ENCODE data around the gene AGRP.

The AGRP gene

DNA sequence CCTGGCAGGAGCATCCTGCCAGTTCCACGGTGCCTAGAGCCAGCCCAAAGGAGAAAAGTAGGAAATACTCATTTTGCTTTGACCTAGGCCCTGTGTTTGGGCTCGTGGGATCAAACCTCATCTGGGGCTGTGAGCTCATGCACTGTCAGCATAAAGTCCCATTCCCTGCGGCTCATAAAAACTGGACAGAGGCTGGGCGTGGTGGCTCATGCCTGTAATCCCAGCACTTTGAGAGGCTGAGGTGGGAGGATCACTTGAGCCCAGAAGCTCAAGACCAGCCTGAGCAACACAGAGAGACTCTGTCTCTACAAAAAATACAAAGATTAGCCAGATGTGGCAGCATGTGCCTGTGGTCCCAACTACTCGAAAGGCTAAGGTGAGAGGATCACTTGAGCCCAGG lies 20.3 kb downstream of the AGRP start:
- DNase-seq: no peak

DNA sequence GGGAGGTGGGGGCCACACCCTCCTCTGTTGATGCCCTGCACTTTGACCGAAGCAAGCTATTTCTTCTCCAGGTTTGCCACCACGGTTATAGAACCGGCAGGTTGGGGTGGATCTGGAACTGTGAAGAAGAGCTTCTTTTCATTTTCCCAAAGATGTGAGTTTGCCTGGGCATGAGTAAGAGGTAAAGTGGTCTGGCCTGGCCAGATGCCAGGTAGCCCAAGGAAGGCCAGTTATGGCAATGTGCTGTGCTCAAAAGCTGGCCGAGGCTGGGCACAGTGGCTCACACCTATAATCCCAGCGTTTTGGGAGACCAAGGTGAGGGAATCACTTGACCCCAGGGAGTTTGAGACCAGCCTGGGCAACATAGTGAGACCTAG lies 21.1 kb downstream of the AGRP start:
- no peak for DNase-seq

DNA sequence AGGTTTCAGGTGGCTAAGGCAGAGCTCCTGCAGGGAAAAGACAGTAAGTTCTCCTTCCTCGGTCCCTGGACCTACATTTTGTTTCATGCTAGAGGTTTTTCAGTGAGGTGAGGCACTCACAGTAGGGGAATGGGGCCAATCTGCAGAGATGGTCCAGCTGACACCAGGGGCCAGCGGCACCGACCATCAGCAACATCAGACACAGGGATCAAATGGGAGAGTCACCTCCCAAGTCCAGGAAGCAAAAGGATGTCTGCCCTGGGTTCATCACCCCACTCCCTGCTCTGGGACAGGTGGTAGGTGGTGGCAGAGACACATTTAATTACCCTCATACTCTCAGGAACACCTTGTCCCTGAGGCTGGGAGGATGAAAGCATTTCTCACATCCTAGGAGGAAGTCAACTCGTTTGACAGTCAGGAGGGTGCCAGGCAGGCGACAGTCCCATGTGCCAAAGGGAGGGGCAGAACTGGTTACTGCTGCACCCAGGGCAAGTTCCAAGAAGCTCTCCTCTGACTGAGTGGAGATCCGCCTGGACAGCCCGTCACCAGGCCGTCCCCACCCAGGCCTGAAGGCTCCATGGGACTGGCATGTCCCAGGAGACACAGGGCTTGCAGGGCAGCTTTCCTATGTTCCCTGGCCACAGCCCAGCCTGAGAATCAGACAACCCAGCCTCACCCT lies 21.6 kb downstream of the AGRP start:
- DNase-seq: no peak

DNA sequence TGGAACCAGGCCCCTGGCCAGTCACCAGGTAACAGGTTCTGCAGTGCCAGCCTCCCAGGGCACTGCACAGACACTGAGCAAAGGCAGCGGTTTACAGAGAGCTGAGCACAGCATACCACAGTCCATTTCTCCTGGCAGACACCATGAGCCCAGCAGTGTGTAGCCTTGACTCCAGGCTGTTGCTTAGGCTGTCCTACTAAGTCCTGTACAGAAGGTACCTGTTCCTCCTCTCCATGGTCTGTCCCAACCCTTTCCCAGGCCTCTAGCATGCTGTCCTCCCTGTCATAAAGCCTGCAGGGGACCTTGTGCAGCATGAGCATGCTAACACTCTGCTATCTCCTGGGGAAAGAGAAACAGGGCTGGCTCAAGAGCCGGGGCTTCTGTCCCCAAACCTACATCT lies 22.4 kb downstream of the AGRP start:
- no peak for DNase-seq

DNA sequence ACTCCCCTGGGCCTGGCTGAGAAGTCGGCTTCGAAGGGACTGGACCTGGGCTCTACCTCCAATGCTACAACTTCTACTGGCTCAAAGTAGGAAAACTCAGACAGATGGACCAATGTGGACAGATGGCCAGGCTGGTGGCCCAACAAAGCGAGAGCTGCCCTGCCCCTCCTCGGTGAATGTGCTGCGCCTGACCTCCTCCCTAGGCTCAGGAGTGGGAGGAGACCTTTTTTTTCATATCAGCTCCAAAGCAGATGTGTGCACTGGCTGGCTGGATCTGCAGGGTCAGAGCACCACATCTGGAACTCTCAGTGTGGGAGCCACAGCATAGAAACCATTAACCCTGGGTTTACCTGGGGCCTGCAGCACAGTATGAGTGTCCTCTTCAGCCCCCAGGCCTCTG lies 23.2 kb downstream of the AGRP start:
- DNase-seq: no peak

DNA sequence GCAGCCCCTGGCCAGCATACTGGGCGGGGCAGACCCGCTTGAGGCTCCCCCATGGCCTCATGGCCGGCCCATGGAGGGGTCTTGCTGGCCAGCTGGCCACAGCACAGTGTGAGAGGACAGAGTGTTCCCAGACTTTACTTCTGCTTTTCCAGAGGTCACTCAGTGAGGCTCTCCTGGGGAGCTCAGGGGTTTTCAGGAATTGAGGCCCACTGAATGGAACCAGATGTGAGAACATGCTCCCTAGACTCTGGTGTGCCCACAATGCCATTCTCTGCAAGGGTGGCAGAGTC lies 23.5 kb downstream of the AGRP start:
- no peak for DNase-seq

DNA sequence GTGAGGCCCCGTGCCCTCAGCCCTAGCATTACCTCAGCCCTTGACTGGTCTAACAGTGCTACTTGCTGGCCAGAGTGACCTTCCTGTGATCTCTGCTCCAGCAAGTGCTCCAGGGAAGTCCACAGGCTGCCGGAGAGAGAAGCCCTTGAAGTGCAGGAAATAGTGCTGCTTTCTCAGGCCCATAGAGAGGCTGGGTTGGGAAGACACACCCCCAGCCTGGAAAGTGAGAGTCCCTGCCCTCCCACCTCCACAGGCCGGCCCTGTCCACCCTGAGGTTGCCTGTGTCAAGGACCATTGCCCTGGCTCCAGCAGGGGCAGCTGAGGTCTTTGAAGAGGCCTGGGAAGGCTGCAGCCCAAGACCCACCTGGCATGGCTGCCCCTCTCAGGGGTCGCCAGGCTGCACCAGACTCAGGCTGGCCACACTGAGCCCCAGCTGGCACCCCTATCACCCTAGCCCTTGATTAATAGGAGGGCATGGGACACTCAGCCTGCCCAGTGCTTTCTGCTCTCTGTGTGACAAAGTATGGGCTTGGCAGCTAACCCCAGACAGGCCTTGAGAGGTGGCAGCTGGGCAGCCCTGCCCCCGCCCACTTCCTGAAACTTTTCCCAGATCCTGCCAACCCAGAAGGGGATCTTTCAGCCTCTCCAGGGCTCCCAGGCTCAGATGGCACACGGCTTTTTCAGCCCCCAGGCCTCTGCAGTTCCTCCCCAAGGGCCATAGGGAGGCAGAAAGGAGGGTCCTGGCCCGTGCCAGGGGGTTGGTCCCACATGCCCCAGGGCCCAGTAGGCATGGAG lies 24.1 kb downstream of the AGRP start:
- no peak for DNase-seq

DNA sequence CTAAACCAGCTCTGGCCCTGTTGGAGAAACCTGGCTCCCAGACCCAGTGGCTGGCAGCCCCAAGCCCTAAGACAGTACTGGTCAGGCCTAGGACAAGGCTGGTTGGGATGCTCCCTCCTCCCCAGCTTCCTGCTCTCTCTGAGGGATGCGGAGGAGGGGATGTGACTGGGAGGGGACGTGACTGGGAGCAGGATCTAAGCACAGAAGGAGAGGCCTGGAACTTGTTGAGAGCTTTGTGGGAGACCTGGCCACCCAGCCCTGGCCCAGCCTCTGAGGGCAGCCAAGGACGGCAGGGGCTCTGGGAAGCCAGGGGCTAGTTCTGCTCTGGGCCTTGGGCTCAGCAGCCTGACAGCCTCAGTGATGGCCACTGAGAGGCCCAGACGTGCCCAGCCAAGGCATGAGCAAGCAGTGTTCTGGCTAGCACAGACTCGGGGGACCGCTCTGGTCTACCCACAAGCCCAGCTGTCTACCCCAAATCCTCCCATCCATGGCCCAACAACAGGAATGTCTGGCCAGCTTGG lies 25.2 kb downstream of the AGRP start:
- no peak for DNase-seq

DNA sequence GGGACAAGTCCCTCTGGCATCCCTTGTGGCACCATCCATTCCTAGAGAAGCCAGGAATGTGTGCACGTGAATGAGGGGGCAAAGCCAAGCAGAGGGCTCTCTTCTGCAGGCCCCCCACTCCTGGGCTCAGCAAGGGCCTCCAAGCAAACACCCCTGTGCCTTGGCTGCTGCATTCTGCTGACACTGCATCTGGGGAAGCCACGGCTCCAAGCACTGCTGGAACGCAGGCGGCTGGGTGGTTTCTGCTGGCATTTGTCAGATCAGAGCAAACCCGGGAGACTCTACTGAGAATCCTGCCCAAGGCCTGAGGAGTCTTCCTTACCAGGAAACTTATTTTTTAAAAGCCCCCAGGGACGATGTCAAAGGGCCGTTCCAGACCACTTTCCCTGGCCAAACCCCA lies 25.7 kb downstream of the AGRP start:
- DNase-seq: no peak

DNA sequence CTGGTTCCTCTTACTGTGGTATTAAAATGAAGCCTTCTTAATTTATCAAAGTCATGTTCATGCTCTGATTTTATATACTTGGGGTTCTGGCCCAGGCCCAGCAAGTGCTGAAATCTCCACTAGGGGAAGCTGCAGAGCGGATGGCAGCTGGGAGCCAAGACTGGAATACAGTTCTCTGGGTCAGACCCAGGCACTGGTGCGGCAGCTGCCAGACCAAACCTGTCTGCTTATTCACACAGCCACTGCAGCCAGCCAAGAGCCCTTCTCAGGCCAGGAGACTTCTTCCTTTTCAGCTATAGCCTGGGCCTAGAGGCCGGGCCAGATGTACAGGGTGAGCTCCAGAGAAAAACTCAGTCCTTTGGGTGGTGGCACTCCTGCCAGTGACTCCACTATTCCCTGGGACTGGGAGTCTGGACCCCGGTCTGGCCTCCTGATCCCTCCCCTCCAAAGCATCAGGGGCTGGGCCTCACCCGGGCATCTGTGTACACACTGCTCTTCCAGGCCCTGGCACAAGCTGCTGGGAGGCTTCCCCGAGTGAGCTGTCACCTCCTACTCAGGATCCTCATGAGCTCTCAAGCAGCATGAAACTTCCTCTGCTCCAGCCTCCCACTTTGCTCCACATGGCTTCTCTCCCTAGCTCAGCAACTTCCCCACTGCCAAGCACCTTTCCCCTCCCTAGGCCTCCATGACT lies 26.8 kb downstream of the AGRP start:
- no peak for DNase-seq

DNA sequence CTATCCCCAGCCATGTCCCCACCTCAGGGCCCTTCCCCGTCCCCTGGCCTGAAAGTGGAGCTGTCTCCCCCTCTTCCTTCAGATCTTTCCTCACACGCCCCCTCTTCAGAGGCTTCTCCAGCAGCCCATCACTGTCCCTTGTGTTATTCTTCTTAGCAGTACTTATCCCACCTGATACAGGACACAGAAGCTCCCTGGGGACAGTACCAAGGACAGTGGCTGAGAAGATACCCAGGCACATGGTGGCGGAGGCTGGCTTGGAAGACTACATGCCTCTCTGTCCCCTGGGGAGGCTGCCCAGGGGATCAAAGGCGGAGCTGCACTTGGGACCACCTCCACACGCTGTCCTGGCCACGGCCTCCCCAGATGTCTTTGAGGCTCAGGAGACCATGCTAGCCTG lies 28.5 kb downstream of the AGRP start:
- DNase-seq: no peak

DNA sequence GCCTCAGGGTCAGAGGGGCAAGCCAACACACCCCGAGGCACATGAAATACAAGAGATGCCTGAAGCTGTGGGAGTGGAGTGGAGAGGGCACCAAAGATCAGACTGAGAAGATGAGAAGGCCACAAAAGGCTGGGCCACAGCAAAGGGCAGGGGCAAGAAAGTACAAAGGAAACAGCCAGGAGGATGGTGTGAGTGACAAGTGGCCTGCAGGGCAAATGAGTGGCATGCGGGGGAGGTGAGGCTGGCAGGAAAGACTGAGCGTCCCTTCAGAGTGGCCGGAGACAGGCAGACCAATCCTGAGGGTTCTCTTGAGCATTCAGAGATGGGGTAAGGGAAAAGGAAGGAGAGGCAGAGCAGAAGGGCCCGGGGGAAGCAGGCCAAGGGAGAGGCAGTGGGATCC lies 29.2 kb downstream of the AGRP start:
- DNase-seq: no peak

DNA sequence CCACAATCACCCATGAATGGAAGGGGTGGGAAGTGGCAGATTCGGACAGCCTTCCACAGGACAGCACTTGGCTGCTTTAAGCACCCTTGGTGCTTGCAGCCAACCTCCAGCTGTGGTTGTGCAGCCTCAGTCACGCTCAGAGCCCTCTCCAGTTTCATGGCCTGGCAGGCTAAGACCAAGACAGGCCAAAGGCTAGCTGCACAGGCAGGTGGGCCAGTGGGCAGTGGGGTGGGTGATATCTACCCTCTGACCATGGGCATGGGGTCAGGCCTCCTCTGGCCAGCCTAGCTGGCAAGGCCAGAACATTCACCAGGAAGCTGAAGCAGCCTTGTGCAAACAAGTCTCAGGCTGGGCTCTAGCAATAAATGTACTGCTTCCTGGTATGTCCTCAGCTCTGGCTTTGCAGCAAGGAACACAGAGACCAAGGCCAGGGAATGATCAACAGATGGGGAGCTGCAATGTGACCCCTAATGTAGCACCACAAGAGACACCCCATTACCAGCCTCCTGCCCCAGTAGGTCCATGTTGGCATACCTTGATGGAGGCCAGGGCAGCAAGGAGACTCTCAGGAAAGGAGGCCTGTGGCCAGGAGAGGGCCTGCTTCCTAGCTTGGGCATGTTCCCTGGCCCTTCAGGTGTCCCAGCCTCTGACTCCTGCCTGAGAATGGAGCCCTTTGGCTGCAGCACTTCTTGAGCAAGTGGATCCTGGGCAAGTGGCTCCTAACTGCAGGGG lies 31.5 kb downstream of the AGRP start:
- no peak for DNase-seq

DNA sequence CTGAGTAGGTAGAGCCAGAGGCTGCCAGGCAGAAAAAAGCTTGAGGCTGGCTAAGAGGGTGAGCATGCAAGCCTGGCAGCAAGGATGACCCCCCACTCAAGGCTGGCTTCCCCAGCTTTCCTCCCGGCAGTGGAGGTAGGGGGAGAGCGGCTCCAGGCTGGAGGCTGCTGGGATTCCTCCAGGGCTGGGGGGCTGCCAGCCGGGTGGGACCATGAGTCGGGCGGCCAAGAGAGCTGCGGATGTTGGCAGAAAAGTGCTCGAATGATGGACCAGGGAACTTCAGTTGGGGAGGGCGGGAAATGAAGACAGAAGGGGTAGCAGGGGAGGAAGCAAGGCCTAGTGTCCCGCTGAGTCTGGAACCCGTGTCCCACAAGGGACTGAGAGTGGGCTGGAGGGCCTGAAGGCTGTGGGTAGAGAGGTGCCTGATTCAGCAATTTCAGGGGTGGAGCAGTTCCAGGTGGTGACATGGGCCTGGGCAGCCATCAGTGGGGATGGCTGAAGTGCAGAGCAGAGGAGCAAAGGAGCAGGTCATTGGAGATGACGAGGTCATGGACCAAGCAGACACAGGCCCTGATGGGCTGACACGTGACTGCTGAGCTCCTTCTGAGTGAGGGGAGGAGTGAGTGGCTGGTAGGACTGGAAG lies 32.2 kb downstream of the AGRP start:
- no peak for DNase-seq

DNA sequence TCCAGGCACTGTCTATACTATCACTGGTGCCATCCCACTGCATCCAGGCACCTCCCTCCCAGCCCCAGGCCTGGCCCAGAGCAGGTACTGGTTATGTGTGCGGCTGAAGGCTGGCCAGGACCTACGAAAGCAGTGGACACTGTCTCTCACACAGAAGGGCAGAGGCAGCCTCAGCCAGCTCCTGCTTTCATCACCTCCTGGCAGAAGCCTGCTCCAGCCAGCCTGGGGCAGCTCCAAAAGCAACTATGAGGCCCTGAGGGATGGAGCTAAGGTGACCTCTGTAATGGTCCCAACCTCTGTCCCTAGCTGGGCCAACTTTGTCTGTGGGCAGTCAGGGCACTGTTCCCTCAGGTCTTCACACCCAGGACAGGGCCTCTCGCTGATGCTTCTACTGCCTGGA lies 33.6 kb downstream of the AGRP start:
- DNase-seq: no peak

DNA sequence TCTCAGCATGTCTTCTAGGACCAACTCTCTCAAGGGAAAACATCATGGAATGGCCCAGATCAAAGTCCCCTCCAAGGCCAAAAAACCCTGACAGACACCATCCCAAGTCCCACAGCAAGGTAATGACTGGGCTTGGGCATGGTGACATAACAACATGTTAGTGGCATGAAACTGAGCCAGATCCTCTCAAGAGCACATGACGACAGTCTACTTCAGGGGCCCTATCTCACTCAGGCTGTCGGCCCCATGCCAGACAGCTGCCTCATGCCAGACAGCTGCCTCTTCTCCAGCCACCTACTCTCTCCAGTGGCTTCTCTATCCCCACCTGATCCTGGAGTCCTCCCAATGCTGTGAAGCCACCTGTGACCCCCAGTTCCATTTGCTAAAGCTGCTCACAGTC lies 34.0 kb downstream of the AGRP start:
- no peak for DNase-seq

DNA sequence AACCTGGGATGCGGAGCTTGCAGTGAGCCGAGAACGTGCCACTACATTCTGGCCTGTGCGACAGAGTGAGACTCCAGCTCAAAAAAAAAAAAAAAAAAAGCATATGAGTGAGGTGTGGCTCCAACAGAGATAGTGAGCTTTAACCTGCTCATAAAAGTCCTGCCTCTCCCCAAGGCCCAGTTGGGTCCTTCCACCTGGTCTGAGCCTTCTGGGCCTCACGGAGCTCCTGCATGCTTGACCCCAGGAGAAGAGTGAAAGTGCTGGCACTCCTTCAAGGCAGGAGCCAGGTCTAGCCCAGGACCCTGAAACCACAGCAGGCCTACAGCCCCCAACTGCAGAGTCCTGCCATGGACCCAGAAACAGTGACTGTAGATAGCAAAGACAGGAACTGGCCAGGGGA lies 34.8 kb downstream of the AGRP start:
- no peak for DNase-seq

DNA sequence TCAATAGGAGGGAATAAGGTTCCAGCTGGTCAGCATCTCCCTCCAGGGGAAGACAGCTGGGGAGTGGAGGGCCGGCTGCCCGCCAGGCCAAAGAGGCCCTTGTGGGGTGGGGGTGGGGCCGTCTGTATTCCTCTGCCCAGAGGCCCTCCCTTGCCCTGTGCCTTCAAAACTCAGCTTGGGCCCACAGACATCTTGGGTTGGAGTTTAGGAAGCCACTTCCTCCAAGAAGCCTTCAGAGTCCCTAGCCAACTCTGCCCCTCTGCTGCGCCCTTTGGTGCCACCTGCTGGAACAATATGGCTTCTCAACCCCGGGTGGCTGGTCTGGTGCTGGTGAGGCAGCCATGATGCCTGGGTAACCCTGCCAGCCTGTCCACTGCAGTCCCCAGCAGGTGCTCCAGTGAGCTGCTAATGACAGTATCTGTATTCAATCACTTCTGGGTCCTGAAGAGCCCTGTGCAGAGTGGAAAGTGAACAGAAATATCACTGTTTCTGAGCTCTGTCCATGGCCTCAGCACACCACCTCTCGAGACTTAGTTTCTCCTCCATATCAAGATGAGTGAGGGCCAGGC lies 35.8 kb downstream of the AGRP start:
- peak; percentile 85 for DNase-seq

DNA sequence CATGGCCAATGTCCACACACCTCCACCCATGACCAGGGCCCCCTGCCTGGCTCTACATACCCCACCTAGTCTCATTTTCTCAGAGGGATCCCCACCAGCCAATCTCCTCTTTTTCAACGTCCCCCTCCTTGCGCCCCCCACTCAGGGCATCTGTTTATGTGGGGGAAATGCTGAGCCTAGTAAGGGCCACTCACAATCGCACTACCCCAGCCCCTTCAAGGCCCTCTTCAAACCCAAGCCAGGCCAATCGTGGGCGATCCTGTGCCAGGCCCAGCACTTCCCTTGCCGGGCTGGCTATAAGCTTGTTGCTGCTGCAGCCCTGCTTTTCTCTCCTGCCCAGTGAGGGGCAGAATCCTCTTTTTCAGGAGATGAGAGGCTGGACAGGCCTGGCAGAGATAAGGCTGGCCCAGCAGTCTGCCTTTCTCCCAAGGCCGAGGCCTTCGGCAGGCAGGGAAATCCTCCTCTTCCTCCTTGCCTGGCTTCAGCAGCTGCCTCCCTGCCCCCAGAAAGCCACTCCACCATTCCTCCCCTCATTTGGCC lies 36.3 kb downstream of the AGRP start:
- DNase-seq: no peak

DNA sequence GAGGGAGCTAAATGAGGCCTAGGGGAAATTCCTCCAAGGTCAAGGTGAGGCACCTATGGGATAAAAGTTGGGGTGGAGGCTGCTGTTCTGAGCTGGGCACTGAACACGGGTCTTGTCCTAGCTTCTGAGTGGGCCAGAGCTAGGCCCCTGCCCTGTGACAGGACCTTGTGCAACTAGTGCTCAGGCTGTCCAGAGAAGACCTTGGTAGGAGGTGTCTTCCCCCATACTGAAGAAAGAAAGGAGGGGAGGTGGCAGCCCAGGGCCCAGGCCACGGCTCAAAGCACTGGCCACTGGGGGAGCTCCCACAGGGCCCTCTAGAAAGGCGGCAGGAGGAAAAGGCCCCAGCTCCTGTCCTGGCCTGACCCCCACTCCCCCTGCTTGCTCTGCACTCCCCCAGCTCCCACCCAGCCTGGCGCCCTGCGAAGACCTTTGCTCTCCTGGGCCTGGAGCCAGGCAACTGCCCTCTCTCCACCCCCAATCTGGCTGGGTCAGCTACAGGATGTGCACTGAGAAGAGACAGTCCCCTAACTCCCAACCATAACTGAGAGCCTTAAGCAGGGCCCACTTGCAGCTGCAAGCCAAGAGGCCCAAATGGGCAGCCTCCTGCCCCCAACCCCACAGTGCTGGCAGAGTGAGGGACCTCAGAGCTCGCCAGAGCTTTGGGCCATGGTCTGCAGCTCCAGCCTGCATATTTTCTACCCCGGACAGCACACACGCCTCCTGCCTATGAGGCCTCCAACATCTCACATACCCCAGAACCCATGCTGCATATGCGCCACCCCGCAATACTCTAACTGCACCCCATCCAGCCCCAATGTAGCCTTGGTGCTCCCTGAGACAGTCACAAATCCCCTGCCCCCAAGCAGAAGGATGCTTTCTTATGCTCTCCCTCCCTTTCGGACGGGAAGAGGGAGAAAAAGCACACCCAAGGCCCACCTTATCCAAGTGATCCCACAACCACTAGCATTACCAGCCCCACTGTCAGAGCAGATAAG lies 37.1 kb downstream of the AGRP start:
- DNase-seq: no peak

DNA sequence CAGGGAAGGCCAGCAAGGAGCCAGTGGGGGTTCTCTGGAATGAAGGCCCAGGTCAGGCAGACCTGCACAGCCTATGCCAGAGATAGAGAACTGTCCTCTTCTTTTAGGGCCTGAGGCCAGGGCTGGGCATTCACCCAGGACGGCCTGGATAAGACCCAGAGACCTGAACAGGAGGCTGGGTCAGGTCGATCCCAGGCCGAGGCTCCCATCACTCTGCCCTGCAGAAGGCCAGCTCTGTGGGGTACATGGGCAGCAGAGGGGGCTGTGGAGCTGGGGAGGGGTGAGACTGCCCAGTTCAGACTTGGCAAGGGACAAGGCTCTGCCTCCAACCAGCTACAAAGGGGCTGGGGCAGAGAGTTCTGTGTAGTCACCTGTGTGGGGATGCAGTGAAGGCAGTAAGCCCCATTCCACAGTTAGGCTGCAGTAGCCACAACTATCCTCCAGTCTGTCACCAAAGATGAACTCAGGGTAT lies 37.9 kb downstream of the AGRP start:
- no peak for DNase-seq
